Activated T-cell treated with anti-CD3 and anti-CD28 coated beads, Interleukin-2, amount 50 U/mL, for 1 hour (primary cell): ENCODE data around the gene PCBP4.
A peak's percentile ranks its signal among the peaks of the same experiment; 100 is the strongest.
"Not testable (repeated sequence)": the region's sequence is repeated elsewhere in the genome, so short reads cannot be mapped to it uniquely, and the experiment has no call there.

Experiments
- DNase-seq: peaks from one replicate; pipeline ENCODE4 v3.0.0-alpha.2; 2020

Gene PCBP4

GRCh38 chr3:51993657-51994056 is 26.4 kb upstream of the PCBP4 start:
- DNase-seq: not testable (repeated sequence)

- no peak for DNase-seq
These were observed 24.9 kb upstream of the PCBP4 start for GRCh38 chr3:51992017-51992682.

- not testable (repeated sequence) for DNase-seq
These were observed 23.3 kb upstream of the PCBP4 start for GRCh38 chr3:51990501-51990971.

GRCh38 chr3:51988286-51989146 is 21.3 kb upstream of the PCBP4 start:
- no peak for DNase-seq

- DNase-seq: no peak
These were observed 20.3 kb upstream of the PCBP4 start for GRCh38 chr3:51987568-51987967.

GRCh38 chr3:51986010-51986947 is 19.0 kb upstream of the PCBP4 start:
- no peak for DNase-seq

- no peak for DNase-seq
These were observed 17.8 kb upstream of the PCBP4 start for GRCh38 chr3:51985063-51985462.

GRCh38 chr3:51984269-51984647 is 17.0 kb upstream of the PCBP4 start:
- DNase-seq: no peak

- DNase-seq: no peak
These were observed 16.5 kb upstream of the PCBP4 start for GRCh38 chr3:51983578-51984268.

- peak; percentile 70 for DNase-seq
These were observed 15.8 kb upstream of the PCBP4 start, which contains the start of gene ACY1 for GRCh38 chr3:51982838-51983577. ACY1 (plus strand) TSS chr3:51983535; CDS start chr3:51984065, 530 bp downstream.

- peak; percentile 39 for DNase-seq
These were observed 15.1 kb upstream of the PCBP4 start for GRCh38 chr3:51982352-51982837.

- DNase-seq: no peak
These were observed 13.0 kb upstream of the PCBP4 start for GRCh38 chr3:51980253-51980652.

- no peak for DNase-seq
These were observed 10.9 kb upstream of the PCBP4 start for GRCh38 chr3:51978143-51978502.

- peak; percentile 41 for DNase-seq
These were observed 10.3 kb upstream of the PCBP4 start for GRCh38 chr3:51977446-51978142.

GRCh38 chr3:51975852-51976549 is 8.7 kb upstream of the PCBP4 start:
- peak; percentile 36 for DNase-seq

GRCh38 chr3:51974963-51975851 is 8.0 kb upstream of the PCBP4 start, which contains the start of gene ABHD14A:
ABHD14A (plus strand) TSS chr3:51975064; CDS start chr3:51975136, 72 bp downstream.
- peak; percentile 81 for DNase-seq

- no peak for DNase-seq
These were observed 7.2 kb upstream of the PCBP4 start for GRCh38 chr3:51974277-51974962.

- DNase-seq: no peak
These were observed 4.1 kb upstream of the PCBP4 start for GRCh38 chr3:51971350-51971749.
